Measurements from ENCODE around the gene ATP9B. TPM values are rescaled to one million over a fixed set of nuclear protein-coding genes. Genes with fewer than 3 reads are reported as not detected.

The ATP9B gene
- total and polyA plus RNA-seq, 12 donors, result 6.7 to 19.7 (median 14.5) TPM

DNA sequence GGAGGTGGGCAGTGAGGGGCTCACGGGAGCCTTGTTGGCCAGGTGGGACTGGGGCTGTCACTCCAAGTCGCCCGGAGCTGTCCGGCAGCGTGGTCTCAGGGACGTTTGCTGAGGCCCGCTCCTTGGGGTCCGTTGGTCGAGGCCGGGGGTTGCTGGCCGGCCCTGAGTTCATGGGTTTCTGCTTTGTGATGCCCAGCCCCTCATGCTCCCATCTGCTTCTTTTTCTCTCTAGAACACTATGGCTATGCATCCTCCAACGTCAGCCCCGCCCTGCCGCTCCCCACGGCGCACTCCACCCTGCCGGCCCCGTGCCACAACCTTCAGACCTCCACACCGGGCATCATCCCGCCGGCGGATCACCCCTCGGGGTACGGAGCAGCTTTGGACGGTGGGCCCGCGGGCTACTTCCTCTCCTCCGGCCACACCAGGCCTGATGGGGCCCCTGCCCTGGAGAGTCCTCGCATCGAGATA lies 341.0 kb downstream of the ATP9B start:
- Histone ChIP-seq H3K27ac (no peak overlapping the region), H3K4me3 (no peak overlapping the region), H3K9me3 (no peaks in the 10 kb centered on the region), H3K4me1 (peaks cover 0 to 34% (median 13%) of the 10 kb centered on the region in 9 donors), H3K27me3 (no peaks in the 10 kb centered on the region), H3K36me3 (peaks cover 0 to 48% (median 21%) of the 10 kb centered on the region in 9 donors)
- 96 to 97% methylated on average over 30 of the region's 30 CpGs for WGBS, 2 donors
- TF ChIP-seq, protein P1, sequence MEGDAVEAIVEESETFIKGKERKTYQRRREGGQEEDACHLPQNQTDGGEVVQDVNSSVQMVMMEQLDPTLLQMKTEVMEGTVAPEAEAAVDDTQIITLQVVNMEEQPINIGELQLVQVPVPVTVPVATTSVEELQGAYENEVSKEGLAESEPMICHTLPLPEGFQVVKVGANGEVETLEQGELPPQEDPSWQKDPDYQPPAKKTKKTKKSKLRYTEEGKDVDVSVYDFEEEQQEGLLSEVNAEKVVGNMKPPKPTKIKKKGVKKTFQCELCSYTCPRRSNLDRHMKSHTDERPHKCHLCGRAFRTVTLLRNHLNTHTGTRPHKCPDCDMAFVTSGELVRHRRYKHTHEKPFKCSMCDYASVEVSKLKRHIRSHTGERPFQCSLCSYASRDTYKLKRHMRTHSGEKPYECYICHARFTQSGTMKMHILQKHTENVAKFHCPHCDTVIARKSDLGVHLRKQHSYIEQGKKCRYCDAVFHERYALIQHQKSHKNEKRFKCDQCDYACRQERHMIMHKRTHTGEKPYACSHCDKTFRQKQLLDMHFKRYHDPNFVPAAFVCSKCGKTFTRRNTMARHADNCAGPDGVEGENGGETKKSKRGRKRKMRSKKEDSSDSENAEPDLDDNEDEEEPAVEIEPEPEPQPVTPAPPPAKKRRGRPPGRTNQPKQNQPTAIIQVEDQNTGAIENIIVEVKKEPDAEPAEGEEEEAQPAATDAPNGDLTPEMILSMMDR (IDR thresholded peaks at IDR 0.05), result no peak
- intact Hi-C loops (cut with DNase I), result no loop called here
- ATAC-seq (no peak), DNase-seq (no peak)

GRCh38 chr18:79410731-79411613 lies 341.8 kb downstream of the ATP9B start:
- H3K9me3 ChIP-seq, result no peaks in the 10 kb centered on the region
- H3K27me3 ChIP-seq, result no peaks in the 10 kb centered on the region
- WGBS, 2 donors, result 96 to 97% methylated on average over 71 to 84 of the region's 84 CpGs
- no peak for ATAC-seq
- no peak for DNase-seq
- H3K4me3 ChIP-seq, result no peak overlapping the region
- peaks cover 0 to 30% (median 5%) of the 10 kb centered on the region in 9 donors for H3K4me1 ChIP-seq
- TF ChIP-seq, protein P1 (IDR thresholded peaks at IDR 0.05), result no peak
- intact Hi-C loops (cut with DNase I), result no loop called here
- H3K36me3 ChIP-seq, result peaks cover 0 to 53% (median 21%) of the 10 kb centered on the region in 9 donors
- H3K27ac ChIP-seq, result no peak overlapping the region

- ATAC-seq, result peak in 1 of 8 donors; percentile 43
- TF ChIP-seq, protein P1 (IDR thresholded peaks at IDR 0.05), result no peak
- intact Hi-C loops (cut with DNase I), result no loop called here
Measured at GRCh38 chr18:79411614-79412526, 342.7 kb downstream of the ATP9B start.

DNA sequence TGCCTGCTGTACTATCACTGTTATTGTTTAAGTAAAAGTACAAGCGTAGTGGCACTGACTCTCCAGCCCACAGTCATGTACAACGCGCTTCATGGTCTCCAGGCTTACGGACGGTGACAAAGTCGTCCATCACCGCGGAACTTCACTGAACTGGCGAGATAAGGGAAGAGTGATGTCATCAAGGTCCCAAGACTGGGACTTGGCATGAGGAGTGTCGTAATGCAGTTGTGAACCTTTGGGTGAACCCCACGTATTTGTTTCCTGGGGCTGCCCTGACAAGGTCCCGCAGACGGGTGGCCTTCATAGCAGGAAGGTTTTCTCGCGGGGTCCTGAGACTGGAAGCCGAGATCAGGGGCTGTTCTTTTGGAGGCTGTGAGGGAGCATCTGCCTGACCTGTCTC lies 343.8 kb downstream of the ATP9B start:
- no peaks in the 10 kb centered on the region for H3K9me3 ChIP-seq
- no peak overlapping the region for H3K27ac ChIP-seq
- no peak overlapping the region for H3K4me3 ChIP-seq
- no peaks in the 10 kb centered on the region for H3K27me3 ChIP-seq
- H3K36me3 ChIP-seq, result peaks cover 0 to 53% (median 21%) of the 10 kb centered on the region in 9 donors
- intact Hi-C loops (cut with DNase I), result no loop called here
- H3K4me1 ChIP-seq, result peaks cover 0 to 22% (median 0%) of the 10 kb centered on the region in 9 donors
- TF ChIP-seq, protein P1 (IDR thresholded peaks at IDR 0.05), result no peak
- DNase-seq, result no peak
- ATAC-seq, result no peak
- 91% methylated on average over 16 of the region's 16 CpGs for WGBS, 2 donors

More at GRCh38 chr18:79411614-79412526, 342.7 kb downstream of the ATP9B start:
- Histone ChIP-seq H3K4me1 (peaks cover 0 to 23% (median 0%) of the 10 kb centered on the region in 9 donors), H3K27ac (no peak overlapping the region), H3K36me3 (peaks cover 0 to 53% (median 21%) of the 10 kb centered on the region in 9 donors), H3K9me3 (no peaks in the 10 kb centered on the region), H3K4me3 (no peak overlapping the region), H3K27me3 (no peaks in the 10 kb centered on the region)
- WGBS, 2 donors, result 70 to 76% methylated on average over 46 to 47 of the region's 47 CpGs
- DNase-seq, result no peak
